RWPE1 (cell line): Measurements from ENCODE around the gene AVPI1.

Experiments used
- CTCF ChIA-PET: fragments of 350-600 bp; sonication (Branson Sonifier 250); formaldehyde crosslinking; extraction: SDS; loops from one replicate; lab custom pipeline; 2021; lab: Yijun Ruan, JAX
- POLR2A ChIA-PET: fragments of 400-600 bp; formaldehyde crosslinking; extraction: SDS; loops from one replicate; lab custom pipeline; 2020; ENCODE audit warnings: antibody characterized with exemption; ENCODE audit not compliant: low non-redundant PET; lab: Yijun Ruan, JAX
- DNase-seq: peaks from one replicate; pipeline ENCODE4 v3.0.0; 2012; ENCODE audit warnings: low spot score
- H3K27ac ChIP-seq: fragments of 450-650 bp; 2 replicates; pipeline ENCODE4 v1.5.1; 2017
- TF ChIP-seq, protein P1 (sequence below): fragments of 450-650 bp; conservative IDR thresholded peaks from 2 replicates; pipeline ENCODE4 v1.5.1; 2017; ENCODE audit warnings: low read depth, mild to moderate bottlenecking

The AVPI1 gene

DNA sequence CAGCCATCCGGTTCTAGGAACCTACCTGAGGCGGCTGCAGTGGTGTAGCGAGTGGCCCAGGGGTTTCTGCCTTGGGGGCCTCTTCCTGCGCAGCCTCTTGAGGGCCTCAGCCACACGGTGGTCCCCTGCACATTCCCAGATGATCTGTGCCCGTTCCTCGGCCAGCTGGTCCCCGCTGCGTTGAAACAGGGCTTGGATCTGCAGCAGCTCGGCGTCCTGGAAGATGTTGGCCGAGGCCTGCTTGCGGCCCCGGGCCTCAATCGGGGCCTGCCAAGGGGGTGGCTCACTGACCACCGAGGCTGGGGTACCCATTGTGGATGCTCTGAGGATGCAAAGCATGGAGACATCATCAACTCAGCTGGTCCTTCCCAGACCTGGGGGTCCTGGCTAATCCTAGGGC lies 7.4 kb downstream of the AVPI1 start:
- ChIA-PET POLR2A (interaction anchor here (0.7 kb wide), 1 partner anchor 109 kb away, joined by 9 read pairs; no protein-coding TSS in a partner anchor), CTCF (interaction anchor here (0.6 to 0.9 kb wide), 2 partner anchors 35 to 219 kb away, joined by 4 read pairs; no protein-coding TSS in a partner anchor)
- DNase-seq = no peak
- TF ChIP-seq, protein P1, sequence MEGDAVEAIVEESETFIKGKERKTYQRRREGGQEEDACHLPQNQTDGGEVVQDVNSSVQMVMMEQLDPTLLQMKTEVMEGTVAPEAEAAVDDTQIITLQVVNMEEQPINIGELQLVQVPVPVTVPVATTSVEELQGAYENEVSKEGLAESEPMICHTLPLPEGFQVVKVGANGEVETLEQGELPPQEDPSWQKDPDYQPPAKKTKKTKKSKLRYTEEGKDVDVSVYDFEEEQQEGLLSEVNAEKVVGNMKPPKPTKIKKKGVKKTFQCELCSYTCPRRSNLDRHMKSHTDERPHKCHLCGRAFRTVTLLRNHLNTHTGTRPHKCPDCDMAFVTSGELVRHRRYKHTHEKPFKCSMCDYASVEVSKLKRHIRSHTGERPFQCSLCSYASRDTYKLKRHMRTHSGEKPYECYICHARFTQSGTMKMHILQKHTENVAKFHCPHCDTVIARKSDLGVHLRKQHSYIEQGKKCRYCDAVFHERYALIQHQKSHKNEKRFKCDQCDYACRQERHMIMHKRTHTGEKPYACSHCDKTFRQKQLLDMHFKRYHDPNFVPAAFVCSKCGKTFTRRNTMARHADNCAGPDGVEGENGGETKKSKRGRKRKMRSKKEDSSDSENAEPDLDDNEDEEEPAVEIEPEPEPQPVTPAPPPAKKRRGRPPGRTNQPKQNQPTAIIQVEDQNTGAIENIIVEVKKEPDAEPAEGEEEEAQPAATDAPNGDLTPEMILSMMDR = no peak
- H3K27ac ChIP-seq = peak overlapping the region; percentile 65

DNA sequence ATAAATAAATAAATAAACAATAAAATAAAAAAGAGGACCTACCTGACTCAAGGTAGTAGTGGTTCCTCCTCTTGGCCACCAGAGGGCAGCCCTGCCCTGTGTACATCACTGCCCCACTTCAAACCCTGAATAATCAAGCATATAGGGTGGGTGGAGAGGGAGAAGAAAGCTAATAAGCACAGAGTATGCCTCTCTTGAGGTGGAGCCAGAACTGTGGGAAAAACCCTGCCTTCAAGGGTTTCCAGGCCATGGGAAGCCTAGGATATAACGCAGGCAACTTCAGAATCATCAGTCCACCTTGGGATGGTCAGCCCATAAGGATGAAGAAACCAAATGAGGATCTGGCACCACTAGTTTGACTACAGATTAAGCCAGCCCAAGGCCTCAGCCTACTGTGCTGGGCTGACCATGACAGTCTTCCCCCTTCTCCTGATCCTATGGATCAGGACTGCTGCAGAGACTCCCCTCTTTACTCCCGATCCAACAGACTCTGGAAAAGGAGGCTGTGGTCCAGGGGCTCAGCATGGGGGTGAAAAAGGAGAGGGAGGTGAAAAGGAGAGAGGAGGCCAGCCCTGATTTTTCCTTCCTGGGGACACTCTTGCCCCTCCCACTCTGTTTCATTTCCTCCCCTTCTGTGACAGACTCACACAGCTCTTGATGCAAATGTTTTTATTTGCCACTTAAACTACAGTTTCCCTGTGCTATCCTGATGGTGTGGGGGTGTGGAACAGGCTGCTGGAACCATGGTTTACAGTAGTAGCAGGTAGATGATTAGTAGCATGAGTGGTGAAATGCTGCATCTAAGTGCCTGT lies 10.1 kb downstream of the AVPI1 start:
- CTCF ChIA-PET = interaction anchor here (0.6 to 3.1 kb wide), 17 partner anchors 9 to 331 kb away, joined by 3 to 18 read pairs (median 4); partner anchors contain the start of gene AVPI1
- TF ChIP-seq, protein P1 = peak; percentile 76
- POLR2A ChIA-PET = no interaction called here
- DNase-seq = peak; percentile 90
- H3K27ac ChIP-seq = peak overlapping the region; percentile 65

- TF ChIP-seq, protein P1 = no peak
- ChIA-PET CTCF (interaction anchor here (3.1 kb wide), 1 partner anchor 34 kb away, joined by 16 read pairs; no protein-coding TSS in a partner anchor), POLR2A (no interaction called here)
- H3K27ac ChIP-seq = peak overlapping the region; percentile 65
- DNase-seq = no peak
These were observed 11.8 kb downstream of the AVPI1 start for GRCh38 chr10:97675222-97675621.

- TF ChIP-seq, protein P1 = no peak
- peak overlapping the region; percentile 65 for H3K27ac ChIP-seq
- ChIA-PET POLR2A (interaction anchor here (0.7 kb wide), 1 partner anchor 13 kb away, joined by 3 read pairs; the partner anchor contains the start of gene AVPI1), CTCF (no interaction called here)
- DNase-seq = no peak
These were observed 13.1 kb downstream of the AVPI1 start for GRCh38 chr10:97673736-97674525.

DNA sequence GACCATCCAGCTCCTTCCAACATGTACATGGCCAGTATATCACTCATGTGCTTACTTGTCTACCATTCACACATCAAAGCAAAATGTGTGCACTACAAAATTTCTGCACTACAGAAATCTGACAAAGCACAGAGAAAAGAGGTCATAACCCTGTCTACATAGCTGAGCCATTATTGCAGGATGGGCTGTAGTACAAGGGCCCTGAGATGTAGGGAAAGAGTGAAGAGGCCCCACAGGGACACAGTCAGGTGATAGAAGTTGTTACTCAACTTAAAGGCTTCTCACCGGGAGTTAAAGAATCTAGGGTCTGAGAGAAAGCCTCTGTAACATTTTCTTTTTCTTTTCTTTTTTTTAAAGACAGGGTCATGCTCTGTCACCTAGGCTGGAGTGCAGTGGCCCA lies 17.5 kb downstream of the AVPI1 start:
- DNase-seq = no peak
- H3K27ac ChIP-seq = no peak overlapping the region
- TF ChIP-seq, protein P1 = no peak
- CTCF ChIA-PET = interaction anchor here (0.6 to 1.4 kb wide), 3 partner anchors 12 to 95 kb away, joined by 3 to 4 read pairs (median 3); no protein-coding TSS in a partner anchor
- POLR2A ChIA-PET = no interaction called here

GRCh38 chr10:97667463-97667862 lies 19.6 kb downstream of the AVPI1 start:
- TF ChIP-seq, protein P1 = no peak
- POLR2A ChIA-PET = no interaction called here
- CTCF ChIA-PET = interaction anchor here (1.2 kb wide), 1 partner anchor 96 kb away, joined by 3 read pairs; no protein-coding TSS in a partner anchor
- no peak for DNase-seq
- H3K27ac ChIP-seq = no peak overlapping the region
